HepG2 (cell line): ENCODE results near the gene RAI14. TPM values are rescaled to one million over a fixed set of nuclear protein-coding genes. Genes with fewer than 3 reads are reported as not detected.

Experiments used
- ARID2 ChIP-seq: sonication (generic); formaldehyde crosslinking; IDR thresholded peaks from 2 replicates; pipeline ENCODE4 v1.8.1; 2022; ENCODE audit warnings: mild to moderate bottlenecking, missing genetic modification reagents, borderline replicate concordance
- ATF3 ChIP-seq: sonication (generic); formaldehyde crosslinking; IDR thresholded peaks from 2 replicates; pipeline ENCODE4 v1.4.0; 2020; ENCODE audit warnings: missing genetic modification reagents
- CHD2 ChIP-seq: IDR thresholded peaks from 2 replicates; pipeline ENCODE4 v1.6.1; 2011; ENCODE audit warnings: low read depth, low read length, improper control_type of control experiment
- FOXC1 ChIP-seq: sonication (generic); formaldehyde crosslinking; IDR thresholded peaks from 2 replicates; pipeline ENCODE4 v1.8.0; 2022; ENCODE audit warnings: mild to moderate bottlenecking, missing genetic modification reagents, borderline replicate concordance
- FOXK1 ChIP-seq: sonication (generic); formaldehyde crosslinking; IDR thresholded peaks from 2 replicates; pipeline ENCODE4 v1.4.0; 2020; ENCODE audit warnings: low read depth, missing genetic modification reagents, borderline replicate concordance
- FOXK2 ChIP-seq: fragments of 450-650 bp; IDR thresholded peaks from 2 replicates; pipeline ENCODE4 v1.6.1; 2016
- GABPB1 ChIP-seq: IDR thresholded peaks from 2 replicates; pipeline ENCODE4 v1.6.1; 2016; ENCODE audit warnings: mild to moderate bottlenecking, missing genetic modification reagents, moderate library complexity, missing compliant biosample characterization
- MEIS1 ChIP-seq: sonication (generic); formaldehyde crosslinking; IDR thresholded peaks from 2 replicates; pipeline ENCODE4 v1.9.0; 2021; ENCODE audit warnings: mild to moderate bottlenecking, missing genetic modification reagents, moderate library complexity, borderline replicate concordance
- NCOA2 ChIP-seq: sonication (generic); formaldehyde crosslinking; IDR thresholded peaks from 2 replicates; pipeline ENCODE4 v1.8.0; 2022; ENCODE audit warnings: inconsistent platforms
- SIN3A ChIP-seq: IDR thresholded peaks from 2 replicates; pipeline ENCODE4 v1.6.1; 2011; ENCODE audit warnings: low read depth, mild to moderate bottlenecking, control low read depth, low read length, borderline replicate concordance
- SMAD9 ChIP-seq: sonication (generic); formaldehyde crosslinking; IDR thresholded peaks from 2 replicates; pipeline ENCODE4 v1.5.1; 2020; ENCODE audit warnings: mild to moderate bottlenecking, missing genetic modification reagents
- TFDP2 ChIP-seq: sonication (generic); formaldehyde crosslinking; IDR thresholded peaks from 2 replicates; pipeline ENCODE4 v1.4.0; 2020; ENCODE audit warnings: missing genetic modification reagents
- ZNF232 ChIP-seq: sonication (generic); formaldehyde crosslinking; IDR thresholded peaks from 2 replicates; pipeline ENCODE4 v1.4.0; 2020; ENCODE audit warnings: missing genetic modification reagents, borderline replicate concordance
- ZNF33B ChIP-seq: sonication (generic); formaldehyde crosslinking; IDR thresholded peaks from 2 replicates; pipeline ENCODE4 v1.5.1; 2020; ENCODE audit warnings: mild to moderate bottlenecking, missing genetic modification reagents
- ZNF350 ChIP-seq: sonication (generic); formaldehyde crosslinking; IDR thresholded peaks from 2 replicates; pipeline ENCODE4 v1.4.0; 2020; ENCODE audit warnings: mild to moderate bottlenecking, low read depth, missing genetic modification reagents, borderline replicate concordance
- ZNF432 ChIP-seq: sonication (generic); formaldehyde crosslinking; IDR thresholded peaks from 2 replicates; pipeline ENCODE4 v1.5.0; 2020; ENCODE audit warnings: missing genetic modification reagents, mild to moderate bottlenecking, borderline replicate concordance
- ZNF441 ChIP-seq: sonication (generic); formaldehyde crosslinking; IDR thresholded peaks from 2 replicates; pipeline ENCODE4 v1.7.0; 2021; ENCODE audit warnings: missing genetic modification reagents, borderline replicate concordance
- ZNF83 ChIP-seq: sonication (generic); formaldehyde crosslinking; IDR thresholded peaks from 2 replicates; pipeline ENCODE4 v1.4.0; 2020; ENCODE audit warnings: missing genetic modification reagents, mild to moderate bottlenecking, borderline replicate concordance
- polyA plus RNA-seq, 8 experiments: library from polyadenylated mRNA; depleted of rRNA in 3 of 8; stranded (reverse) in 7 of 8; unstranded in 1 of 8; fragments of >200 nt; fragmentation: Illumina TruSeq in 4 of 8; extraction: Trizol in 4 of 8; gene quantifications; 2 replicates each; pipeline versions ENCODE4 v1.2.1 to v1.2.3, GENCODE V29; 2011 to 2016; ENCODE audit warnings: low read depth in 4 of 8, missing spikeins in 1 of 8, mixed read lengths in 1 of 8; ENCODE audit not compliant: insufficient read depth in 1 of 8
- total RNA-seq, 5 experiments: library from RNA; depleted of rRNA; stranded (reverse); fragments of >200 nt; fragmentation: Illumina TruSeq; extraction: Trizol; gene quantifications; 2 replicates each; pipeline ENCODE4 v1.2.3, GENCODE V29; 2016; ENCODE audit warnings: low read depth in 1 of 5
- TF ChIP-seq, protein P1 (sequence below): sonication (generic); formaldehyde crosslinking; IDR thresholded peaks from 2 replicates; pipeline ENCODE4; 2020; ENCODE audit warnings: missing genetic modification reagents, mild to moderate bottlenecking, borderline replicate concordance
- TF ChIP-seq, protein P2 (sequence below): IDR thresholded peaks from 2 replicates; pipeline ENCODE4 v1.6.1; 2012; ENCODE audit warnings: inconsistent platforms

The RAI14 gene
- total and polyA plus RNA-seq, 2 of the 13 experiments (the other 11 are each of a cell fraction or from before 2014, with no cell fraction given) = 12.6 to 18.2 TPM

- peak; percentile 97 for TF ChIP-seq GABPB1 (CRISPR knock-in tag)
- TF ChIP-seq ZNF232 = peak; percentile 62; the same call in 1 of the 2 replicates
- peak; percentile 95; the same call in 1 of the 2 replicates for TF ChIP-seq SIN3A
- TF ChIP-seq, protein P1, sequence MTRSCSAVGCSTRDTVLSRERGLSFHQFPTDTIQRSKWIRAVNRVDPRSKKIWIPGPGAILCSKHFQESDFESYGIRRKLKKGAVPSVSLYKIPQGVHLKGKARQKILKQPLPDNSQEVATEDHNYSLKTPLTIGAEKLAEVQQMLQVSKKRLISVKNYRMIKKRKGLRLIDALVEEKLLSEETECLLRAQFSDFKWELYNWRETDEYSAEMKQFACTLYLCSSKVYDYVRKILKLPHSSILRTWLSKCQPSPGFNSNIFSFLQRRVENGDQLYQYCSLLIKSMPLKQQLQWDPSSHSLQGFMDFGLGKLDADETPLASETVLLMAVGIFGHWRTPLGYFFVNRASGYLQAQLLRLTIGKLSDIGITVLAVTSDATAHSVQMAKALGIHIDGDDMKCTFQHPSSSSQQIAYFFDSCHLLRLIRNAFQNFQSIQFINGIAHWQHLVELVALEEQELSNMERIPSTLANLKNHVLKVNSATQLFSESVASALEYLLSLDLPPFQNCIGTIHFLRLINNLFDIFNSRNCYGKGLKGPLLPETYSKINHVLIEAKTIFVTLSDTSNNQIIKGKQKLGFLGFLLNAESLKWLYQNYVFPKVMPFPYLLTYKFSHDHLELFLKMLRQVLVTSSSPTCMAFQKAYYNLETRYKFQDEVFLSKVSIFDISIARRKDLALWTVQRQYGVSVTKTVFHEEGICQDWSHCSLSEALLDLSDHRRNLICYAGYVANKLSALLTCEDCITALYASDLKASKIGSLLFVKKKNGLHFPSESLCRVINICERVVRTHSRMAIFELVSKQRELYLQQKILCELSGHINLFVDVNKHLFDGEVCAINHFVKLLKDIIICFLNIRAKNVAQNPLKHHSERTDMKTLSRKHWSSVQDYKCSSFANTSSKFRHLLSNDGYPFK (CRISPR knock-in tag) = peak; percentile 95; the same call in 1 of the 2 replicates
- no peak; the same call in 1 of the 2 replicates for TF ChIP-seq SMAD9 (CRISPR knock-in tag)
- peak; percentile 91; the same call in 1 of the 2 replicates for TF ChIP-seq MEIS1
- TF ChIP-seq ZNF441 (CRISPR knock-in tag) = peak; percentile 80; the same call in 1 of the 2 replicates
- TF ChIP-seq ZNF432 (CRISPR knock-in tag) = no peak
- TF ChIP-seq ARID2 (CRISPR knock-in tag) = 0 out of 2 replicates have a peak, but pooled peaks have one; percentile 48
- TF ChIP-seq ZNF350 (CRISPR knock-in tag) = peak; percentile 97
- TF ChIP-seq ATF3 (CRISPR knock-in tag) = no peak
- peak; percentile 74; the same call in 1 of the 2 replicates for TF ChIP-seq FOXK2
- peak; percentile 86 for TF ChIP-seq TFDP2 (CRISPR knock-in tag)
- peak; percentile 97 for TF ChIP-seq ZNF33B (CRISPR knock-in tag)
- TF ChIP-seq, protein P2, sequence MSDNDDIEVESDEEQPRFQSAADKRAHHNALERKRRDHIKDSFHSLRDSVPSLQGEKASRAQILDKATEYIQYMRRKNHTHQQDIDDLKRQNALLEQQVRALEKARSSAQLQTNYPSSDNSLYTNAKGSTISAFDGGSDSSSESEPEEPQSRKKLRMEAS = peak; percentile 92
- TF ChIP-seq FOXK1 = peak; percentile 76
- TF ChIP-seq NCOA2 = peak; percentile 60
- TF ChIP-seq ZNF83 (CRISPR knock-in tag) = peak; percentile 43; the same call in 1 of the 2 replicates
- TF ChIP-seq FOXC1 = peak; percentile 74; the same call in 1 of the 2 replicates
- no peak for TF ChIP-seq CHD2
Observed at GRCh38 chr5:34838785-34839714, 182.9 kb downstream of the RAI14 start, which contains the start of gene TTC23L (continued).
